ENCODE results near the gene DDX11. TPM values are rescaled to one million over a fixed set of nuclear protein-coding genes. Genes with fewer than 3 reads are reported as not detected.

The DDX11 gene
- total RNA-seq, 1 donor from 2014 or later, result 38.2 TPM

DNA sequence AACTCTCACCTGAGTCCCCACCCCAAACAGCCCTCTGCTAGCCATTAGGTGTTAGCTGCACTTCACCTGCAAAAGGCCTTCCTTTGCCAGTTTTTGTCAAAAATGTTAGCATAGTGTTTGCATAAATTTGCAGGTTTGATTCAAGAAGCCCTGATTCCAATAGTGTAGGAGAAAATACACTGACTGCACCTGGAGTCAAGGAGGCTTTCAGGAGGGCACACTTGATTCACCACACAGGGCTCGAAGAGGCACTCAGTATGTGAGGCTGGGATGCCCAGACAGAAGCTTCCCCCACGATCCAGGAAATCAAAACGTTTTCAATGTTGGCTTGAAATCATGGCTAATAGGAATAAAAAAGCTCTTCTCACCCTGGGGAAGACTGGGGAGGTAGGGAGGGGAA lies 40.5 kb upstream of the DDX11 start:
- H3K36me3 ChIP-seq (ENCODE audit: control insufficient read depth, insufficient read depth, low read length), result no peaks in the 10 kb centered on the region
- no peak overlapping the region for H3K4me3 ChIP-seq (ENCODE audit: low read depth, low read length)
- DNase-seq (ENCODE audit: low read depth), result no peak
- TF ChIP-seq, protein P1, sequence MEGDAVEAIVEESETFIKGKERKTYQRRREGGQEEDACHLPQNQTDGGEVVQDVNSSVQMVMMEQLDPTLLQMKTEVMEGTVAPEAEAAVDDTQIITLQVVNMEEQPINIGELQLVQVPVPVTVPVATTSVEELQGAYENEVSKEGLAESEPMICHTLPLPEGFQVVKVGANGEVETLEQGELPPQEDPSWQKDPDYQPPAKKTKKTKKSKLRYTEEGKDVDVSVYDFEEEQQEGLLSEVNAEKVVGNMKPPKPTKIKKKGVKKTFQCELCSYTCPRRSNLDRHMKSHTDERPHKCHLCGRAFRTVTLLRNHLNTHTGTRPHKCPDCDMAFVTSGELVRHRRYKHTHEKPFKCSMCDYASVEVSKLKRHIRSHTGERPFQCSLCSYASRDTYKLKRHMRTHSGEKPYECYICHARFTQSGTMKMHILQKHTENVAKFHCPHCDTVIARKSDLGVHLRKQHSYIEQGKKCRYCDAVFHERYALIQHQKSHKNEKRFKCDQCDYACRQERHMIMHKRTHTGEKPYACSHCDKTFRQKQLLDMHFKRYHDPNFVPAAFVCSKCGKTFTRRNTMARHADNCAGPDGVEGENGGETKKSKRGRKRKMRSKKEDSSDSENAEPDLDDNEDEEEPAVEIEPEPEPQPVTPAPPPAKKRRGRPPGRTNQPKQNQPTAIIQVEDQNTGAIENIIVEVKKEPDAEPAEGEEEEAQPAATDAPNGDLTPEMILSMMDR (IDR thresholded peaks at IDR 0.05; ENCODE audit: insufficient read depth, low read length, poor library complexity, severe bottlenecking), result no peak
- H3K27me3 ChIP-seq (ENCODE audit: control insufficient read depth, insufficient read depth, low read length), result no peaks in the 10 kb centered on the region

DNA sequence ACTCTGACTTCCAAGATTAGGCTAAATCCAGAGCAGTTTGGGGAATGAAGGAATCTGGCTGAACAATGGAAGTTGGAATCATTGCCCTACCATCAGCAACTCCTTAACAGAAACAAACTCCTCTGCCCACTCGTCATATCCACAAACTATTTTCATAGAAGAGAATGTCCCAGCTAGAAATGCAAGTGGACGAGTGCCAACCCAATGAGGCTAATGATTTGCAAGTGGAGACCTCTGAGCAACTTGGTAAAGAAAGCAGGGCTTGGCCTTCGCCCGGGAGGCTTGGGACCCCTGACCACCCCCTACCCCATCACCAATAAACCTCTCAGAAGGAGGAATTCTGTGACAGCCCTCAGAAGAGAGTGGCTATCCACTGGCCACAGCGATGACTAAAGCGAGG lies 40.0 kb upstream of the DDX11 start:
- H3K36me3 ChIP-seq (ENCODE audit: control insufficient read depth, insufficient read depth, low read length), result no peaks in the 10 kb centered on the region
- no peaks in the 10 kb centered on the region for H3K27me3 ChIP-seq (ENCODE audit: control insufficient read depth, insufficient read depth, low read length)
- no peak overlapping the region for H3K4me3 ChIP-seq (ENCODE audit: low read depth, low read length)
- TF ChIP-seq, protein P1 (IDR thresholded peaks at IDR 0.05; ENCODE audit: insufficient read depth, low read length, poor library complexity, severe bottlenecking), result no peak
- no peak for DNase-seq (ENCODE audit: low read depth)

DNA sequence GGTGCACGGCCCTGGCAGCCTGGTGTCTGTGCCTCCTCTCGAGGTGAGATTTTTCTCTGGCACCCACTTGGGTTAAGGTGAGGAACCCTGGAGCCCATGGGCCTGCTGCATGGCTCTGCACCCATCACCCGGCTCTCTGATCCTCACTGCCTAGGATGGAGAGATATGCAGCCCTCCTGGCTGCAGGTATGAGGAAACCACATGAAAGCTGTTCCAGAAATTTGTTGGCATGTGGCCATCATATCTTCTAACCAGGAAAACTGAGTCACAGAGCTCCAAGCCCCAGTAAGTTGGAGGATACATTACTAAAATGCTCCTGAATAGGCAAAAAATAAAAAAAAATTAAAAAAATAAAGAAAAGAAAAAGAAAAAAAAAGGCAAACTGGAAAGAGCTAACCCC lies 39.3 kb upstream of the DDX11 start:
- Histone ChIP-seq H3K4me3 (ENCODE audit: low read depth, low read length) (no peak overlapping the region), H3K36me3 (ENCODE audit: control insufficient read depth, insufficient read depth, low read length) (no peaks in the 10 kb centered on the region), H3K27me3 (ENCODE audit: control insufficient read depth, insufficient read depth, low read length) (no peaks in the 10 kb centered on the region)
- DNase-seq (ENCODE audit: low read depth), result no peak
- TF ChIP-seq, protein P1 (IDR thresholded peaks at IDR 0.05; ENCODE audit: insufficient read depth, low read length, poor library complexity, severe bottlenecking), result no peak

DNA sequence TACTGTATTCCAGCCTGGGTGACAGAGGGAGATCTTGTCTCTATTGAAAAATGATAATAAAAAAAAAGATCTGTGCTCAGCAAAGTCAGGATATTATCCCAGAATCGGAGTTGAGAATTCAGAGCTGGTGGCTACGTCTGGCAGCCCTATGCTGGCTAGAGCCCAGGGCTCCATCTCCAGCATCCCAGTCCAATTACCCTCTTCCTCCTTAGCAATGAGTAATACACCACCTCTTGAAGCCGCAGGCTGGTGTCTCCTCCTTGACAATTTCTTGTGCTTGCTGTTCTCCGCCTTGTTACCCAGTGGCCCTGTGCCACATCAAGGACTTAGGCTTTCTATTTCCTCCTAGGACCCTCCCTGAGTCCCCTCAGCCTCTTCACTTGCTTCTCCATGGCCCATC lies 38.4 kb upstream of the DDX11 start:
- Histone ChIP-seq H3K36me3 (ENCODE audit: control insufficient read depth, insufficient read depth, low read length) (no peaks in the 10 kb centered on the region), H3K27me3 (ENCODE audit: control insufficient read depth, insufficient read depth, low read length) (no peaks in the 10 kb centered on the region), H3K4me3 (ENCODE audit: low read depth, low read length) (no peak overlapping the region)
- TF ChIP-seq, protein P1 (IDR thresholded peaks at IDR 0.05; ENCODE audit: insufficient read depth, low read length, poor library complexity, severe bottlenecking), result no peak
- DNase-seq (ENCODE audit: low read depth), result no peak

DNA sequence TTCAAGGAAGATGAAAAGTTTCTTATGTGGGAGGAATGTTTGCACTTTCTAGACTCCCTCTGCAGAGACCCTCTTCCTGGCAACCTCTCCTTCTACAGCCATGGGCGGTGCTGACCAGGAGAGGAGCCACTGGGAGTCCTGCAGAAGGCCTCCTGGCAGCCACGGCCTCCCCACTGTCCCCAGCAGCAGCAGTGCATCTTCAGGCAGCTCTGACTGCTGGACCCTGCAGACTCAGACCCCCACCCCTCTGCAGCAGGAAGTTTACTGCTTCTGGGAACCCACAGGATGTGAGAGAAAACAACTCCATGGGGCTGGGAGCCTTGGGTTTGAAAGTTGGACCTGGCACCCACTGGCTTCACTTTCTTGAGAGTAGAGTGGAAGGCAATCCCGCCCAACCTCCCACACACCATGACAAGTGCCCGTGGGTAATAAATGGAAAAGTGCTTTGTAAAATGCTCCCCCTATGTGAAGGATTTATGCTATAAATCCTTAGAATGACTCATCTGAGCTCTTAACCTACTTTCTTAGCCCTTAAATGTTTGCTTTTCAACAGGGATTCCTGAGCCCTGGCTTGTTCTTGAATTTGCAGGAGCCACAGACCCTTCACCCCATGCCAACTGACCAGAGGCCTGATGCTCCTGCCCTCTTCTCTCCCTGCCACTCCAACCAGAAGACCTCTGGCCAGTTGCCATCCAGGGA lies 37.5 kb upstream of the DDX11 start:
- no peak for DNase-seq (ENCODE audit: low read depth)
- H3K36me3 ChIP-seq (ENCODE audit: control insufficient read depth, insufficient read depth, low read length), result no peaks in the 10 kb centered on the region

More for the DNA sequence above, 37.5 kb upstream of the DDX11 start:
- TF ChIP-seq, protein P1 (IDR thresholded peaks at IDR 0.05; ENCODE audit: insufficient read depth, low read length, poor library complexity, severe bottlenecking), result no peak
- Histone ChIP-seq H3K4me3 (ENCODE audit: low read depth, low read length) (no peak overlapping the region), H3K27me3 (ENCODE audit: control insufficient read depth, insufficient read depth, low read length) (no peaks in the 10 kb centered on the region)

Measured in kidney epithelial cell (primary cell).